Coronary artery (tissue), 2 donors: Measurements from ENCODE around the gene IRAK4.

Experiments
- DNase-seq: peaks from one replicate; pipeline ENCODE4 v3.0.0-alpha.2; 2017; ENCODE audit warnings: low spot score
- H3K27ac ChIP-seq, 2 donors: fragments of 200-600 bp; sonication (generic); one replicate each; pipeline ENCODE4 v1.5.1; 2016 to 2019
- H3K4me3 ChIP-seq: fragments of 200-600 bp; sonication (generic); 2 replicates; pipeline ENCODE4 v1.5.1; 2016; ENCODE audit warnings: mild to moderate bottlenecking, moderate library complexity
- CTCF ChIP-seq: fragments of 200-600 bp; sonication (generic); IDR thresholded peaks from one replicate; pipeline ENCODE4 v1.5.1; 2019; ENCODE audit warnings: antibody characterized with exemption

IRAK4 gene

GRCh38 chr12:43812926-43813325, 54.2 kb downstream of the IRAK4 start:
- no peak overlapping the region for H3K4me3 ChIP-seq
- DNase-seq: no peak
- H3K27ac ChIP-seq: no peak overlapping the region
- no peak for TF ChIP-seq CTCF

GRCh38 chr12:43815416-43815815, 56.7 kb downstream of the IRAK4 start:
- Histone ChIP-seq H3K27ac (no peak overlapping the region), H3K4me3 (no peak overlapping the region)
- no peak for TF ChIP-seq CTCF
- no peak for DNase-seq

- TF ChIP-seq CTCF: no peak
- no peak for DNase-seq
- Histone ChIP-seq H3K4me3 (no peak overlapping the region), H3K27ac (no peak overlapping the region)
Measured at GRCh38 chr12:43816168-43816567, 57.4 kb downstream of the IRAK4 start.

- no peak for TF ChIP-seq CTCF
- H3K4me3 ChIP-seq: no peak overlapping the region
- DNase-seq: no peak
- no peak overlapping the region for H3K27ac ChIP-seq
Measured at GRCh38 chr12:43824207-43824775, 65.5 kb downstream of the IRAK4 start.

- Histone ChIP-seq H3K27ac (no peak overlapping the region), H3K4me3 (no peak overlapping the region)
- no peak for DNase-seq
- no peak for TF ChIP-seq CTCF
Measured at GRCh38 chr12:43826681-43827080, 67.9 kb downstream of the IRAK4 start.

- Histone ChIP-seq H3K27ac (no peak overlapping the region), H3K4me3 (no peak overlapping the region)
- no peak for TF ChIP-seq CTCF
- DNase-seq: no peak
Measured at GRCh38 chr12:43827093-43827492, 68.3 kb downstream of the IRAK4 start.

GRCh38 chr12:43832463-43833168, 73.9 kb downstream of the IRAK4 start:
- no peak for DNase-seq
- no peak for TF ChIP-seq CTCF
- H3K27ac ChIP-seq: no peak overlapping the region

More at GRCh38 chr12:43832463-43833168, 73.9 kb downstream of the IRAK4 start:
- H3K4me3 ChIP-seq: no peak overlapping the region
